Fibroblast of villous mesenchyme (primary cell): ENCODE measurements around the gene ZNF814. TPM values are rescaled to one million over a fixed set of nuclear protein-coding genes. Genes with fewer than 3 reads are reported as not detected.
"Not testable (repeated sequence)": the region's sequence is repeated elsewhere in the genome, so short reads cannot be mapped to it uniquely, and the experiment has no call there.

Source experiments
- DNase-seq: peaks from one replicate; pipeline ENCODE4 v3.0.0-alpha.2; 2010; ENCODE audit warnings: low read depth
- H3K4me3 ChIP-seq: 2 replicates; pipeline ENCODE4 v1.5.1; 2011; ENCODE audit warnings: low read depth, mild to moderate bottlenecking, low read length
- total RNA-seq: library from RNA; depleted of rRNA; stranded (reverse); fragments of >200 nt; gene quantifications from 2 replicates; pipeline ENCODE4 v1.2.3, GENCODE V29; 2012
- TF ChIP-seq, protein P1 (sequence below): IDR thresholded peaks from 2 replicates; pipeline ENCODE4 v1.5.1; 2012; ENCODE audit warnings: low read depth, mild to moderate bottlenecking, low read length; ENCODE audit not compliant: insufficient read depth

The ZNF814 gene
- total RNA-seq, 1 donor = 7.8 TPM

- H3K4me3 ChIP-seq = peak overlapping the region; percentile 78
- TF ChIP-seq, protein P1, sequence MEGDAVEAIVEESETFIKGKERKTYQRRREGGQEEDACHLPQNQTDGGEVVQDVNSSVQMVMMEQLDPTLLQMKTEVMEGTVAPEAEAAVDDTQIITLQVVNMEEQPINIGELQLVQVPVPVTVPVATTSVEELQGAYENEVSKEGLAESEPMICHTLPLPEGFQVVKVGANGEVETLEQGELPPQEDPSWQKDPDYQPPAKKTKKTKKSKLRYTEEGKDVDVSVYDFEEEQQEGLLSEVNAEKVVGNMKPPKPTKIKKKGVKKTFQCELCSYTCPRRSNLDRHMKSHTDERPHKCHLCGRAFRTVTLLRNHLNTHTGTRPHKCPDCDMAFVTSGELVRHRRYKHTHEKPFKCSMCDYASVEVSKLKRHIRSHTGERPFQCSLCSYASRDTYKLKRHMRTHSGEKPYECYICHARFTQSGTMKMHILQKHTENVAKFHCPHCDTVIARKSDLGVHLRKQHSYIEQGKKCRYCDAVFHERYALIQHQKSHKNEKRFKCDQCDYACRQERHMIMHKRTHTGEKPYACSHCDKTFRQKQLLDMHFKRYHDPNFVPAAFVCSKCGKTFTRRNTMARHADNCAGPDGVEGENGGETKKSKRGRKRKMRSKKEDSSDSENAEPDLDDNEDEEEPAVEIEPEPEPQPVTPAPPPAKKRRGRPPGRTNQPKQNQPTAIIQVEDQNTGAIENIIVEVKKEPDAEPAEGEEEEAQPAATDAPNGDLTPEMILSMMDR = no peak
- DNase-seq = peak; percentile 55
These were observed 38.3 kb downstream of the ZNF814 start for GRCh38 chr19:57850553-57851017.

GRCh38 chr19:57849666-57850473 lies 39.0 kb downstream of the ZNF814 start, which contains the start of gene ZNF587:
TSS of gene ZNF587 (plus strand) at chr19:57849859. CDS start at chr19:57850039, 180 bp downstream.
- DNase-seq = peak; percentile 88
- peak within 1 kb of the TSS; percentile 78 for H3K4me3 ChIP-seq

DNA sequence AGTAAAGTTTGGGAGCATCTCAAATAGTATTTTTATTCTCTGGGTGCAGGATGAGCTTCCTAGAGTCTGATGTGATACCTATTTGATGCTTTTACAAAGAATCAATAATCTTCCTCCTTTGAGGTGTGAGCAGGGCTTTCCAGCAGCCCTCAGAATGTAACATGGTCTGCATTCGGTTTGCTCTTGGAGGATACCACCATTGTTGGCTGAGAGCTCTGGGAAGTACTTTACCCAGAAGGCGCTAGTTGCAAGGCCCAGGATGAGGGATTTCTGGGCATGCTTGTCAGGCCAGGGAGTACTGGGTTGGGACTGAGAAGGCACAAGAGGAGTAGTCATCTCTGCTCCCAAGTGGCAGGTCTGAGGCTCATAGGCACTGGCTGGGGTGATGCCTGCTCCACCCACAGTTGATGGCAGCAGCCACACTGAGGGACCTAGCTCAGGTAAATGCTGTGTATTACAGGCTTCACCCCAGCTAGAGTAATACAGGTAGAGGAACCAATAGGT lies 39.6 kb downstream of the ZNF814 start:
- H3K4me3 ChIP-seq = peak overlapping the region; percentile 78
- DNase-seq = not testable (repeated sequence)

DNA sequence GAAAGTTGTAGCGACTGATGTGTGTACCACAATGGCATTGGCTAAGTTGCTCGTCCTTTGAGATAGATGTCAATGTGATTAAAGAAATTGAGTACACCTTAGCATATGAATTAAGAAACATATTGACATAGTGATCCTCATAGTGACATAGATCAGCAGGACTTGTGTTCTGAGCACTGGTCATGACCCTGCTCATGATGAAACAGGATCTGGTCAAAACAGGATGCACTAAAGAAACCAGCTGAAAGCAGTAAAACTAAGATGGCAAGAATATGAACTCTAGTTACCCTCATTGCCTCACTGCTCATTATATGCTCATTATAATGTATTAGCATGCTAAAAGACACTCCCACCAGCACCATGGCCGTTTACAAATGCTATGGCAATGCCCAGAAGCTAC lies 41.7 kb downstream of the ZNF814 start:
- peak; percentile 63 for DNase-seq
- not testable (repeated sequence) for H3K4me3 ChIP-seq

GRCh38 chr19:57841122-57841763 lies 47.6 kb downstream of the ZNF814 start:
- TF ChIP-seq, protein P1 = no peak
- peak; percentile 12 for DNase-seq
- H3K4me3 ChIP-seq = no peak overlapping the region

GRCh38 chr19:57838622-57839191 lies 50.1 kb downstream of the ZNF814 start:
- DNase-seq, H3K4me3 ChIP-seq: not testable (repeated sequence)

GRCh38 chr19:57836991-57837390 lies 51.8 kb downstream of the ZNF814 start:
- DNase-seq = not testable (repeated sequence)

DNA sequence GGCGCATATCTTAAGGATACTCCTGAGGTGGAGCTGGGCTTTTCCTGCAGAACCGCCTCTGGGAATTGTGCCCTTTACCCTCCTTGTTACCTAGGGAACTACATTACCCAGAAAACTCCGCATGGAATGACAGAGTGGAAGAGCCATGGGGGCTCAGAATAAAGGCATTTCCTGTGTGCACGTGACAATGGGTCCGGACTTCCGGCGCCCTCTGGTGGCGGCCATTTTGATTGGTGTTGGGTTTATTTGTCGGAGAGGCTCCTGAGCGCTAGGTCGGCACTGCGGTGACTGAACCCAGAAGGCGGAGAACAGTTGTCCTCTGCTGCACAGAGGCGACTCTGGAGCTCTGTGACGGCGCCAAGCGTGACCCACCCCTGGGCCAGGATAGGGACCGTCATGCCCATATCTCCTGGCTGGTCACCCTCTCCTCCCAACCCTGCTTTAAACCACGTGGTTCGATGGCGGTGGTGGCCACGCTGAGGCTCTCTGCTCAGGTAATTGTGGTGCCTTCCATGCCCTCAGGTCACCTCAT lies 58.7 kb downstream of the ZNF814 start, which contains the start of gene ZNF587B:
ZNF587B (plus strand) TSS at position 229 of the 532 bp plus-strand sequence; CDS start at position 459, 230 bp downstream.
- DNase-seq = peak; percentile 73
- TF ChIP-seq, protein P1 = peak; percentile 38
- peak within 1 kb of the TSS; percentile 65 for H3K4me3 ChIP-seq

More at GRCh38 chr19:57836991-57837390, 51.8 kb downstream of the ZNF814 start:
- not testable (repeated sequence) for H3K4me3 ChIP-seq

GRCh38 chr19:57829316-57829715 lies 59.5 kb downstream of the ZNF814 start:
- no peak overlapping the region for H3K4me3 ChIP-seq
- TF ChIP-seq, protein P1 = no peak
- peak; percentile 74 for DNase-seq
